ENCODE data around the gene PRSS50.

DNA sequence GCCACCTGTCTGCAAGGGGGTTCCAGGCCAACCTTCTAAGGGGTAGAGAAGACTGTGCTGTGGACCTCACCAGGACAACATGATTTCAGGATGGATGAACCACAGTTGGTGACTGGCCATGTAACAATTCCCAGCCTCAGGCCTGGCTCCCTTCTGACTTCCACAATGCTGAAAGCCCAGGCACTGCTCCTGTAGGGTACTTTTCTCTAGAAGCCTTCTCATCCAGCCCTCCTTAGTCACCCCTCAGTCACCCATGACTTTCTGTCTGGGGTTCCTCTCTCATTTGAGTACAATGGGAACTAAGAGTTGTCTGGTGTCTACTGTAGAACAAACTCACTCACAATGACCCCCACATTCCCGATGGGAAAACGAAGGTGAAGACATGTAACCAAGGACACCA lies 32.8 kb downstream of the PRSS50 start:
- no peak for TF ChIP-seq POLR2A (IDR thresholded peaks at IDR 0.05)
- TF ChIP-seq, protein P1, sequence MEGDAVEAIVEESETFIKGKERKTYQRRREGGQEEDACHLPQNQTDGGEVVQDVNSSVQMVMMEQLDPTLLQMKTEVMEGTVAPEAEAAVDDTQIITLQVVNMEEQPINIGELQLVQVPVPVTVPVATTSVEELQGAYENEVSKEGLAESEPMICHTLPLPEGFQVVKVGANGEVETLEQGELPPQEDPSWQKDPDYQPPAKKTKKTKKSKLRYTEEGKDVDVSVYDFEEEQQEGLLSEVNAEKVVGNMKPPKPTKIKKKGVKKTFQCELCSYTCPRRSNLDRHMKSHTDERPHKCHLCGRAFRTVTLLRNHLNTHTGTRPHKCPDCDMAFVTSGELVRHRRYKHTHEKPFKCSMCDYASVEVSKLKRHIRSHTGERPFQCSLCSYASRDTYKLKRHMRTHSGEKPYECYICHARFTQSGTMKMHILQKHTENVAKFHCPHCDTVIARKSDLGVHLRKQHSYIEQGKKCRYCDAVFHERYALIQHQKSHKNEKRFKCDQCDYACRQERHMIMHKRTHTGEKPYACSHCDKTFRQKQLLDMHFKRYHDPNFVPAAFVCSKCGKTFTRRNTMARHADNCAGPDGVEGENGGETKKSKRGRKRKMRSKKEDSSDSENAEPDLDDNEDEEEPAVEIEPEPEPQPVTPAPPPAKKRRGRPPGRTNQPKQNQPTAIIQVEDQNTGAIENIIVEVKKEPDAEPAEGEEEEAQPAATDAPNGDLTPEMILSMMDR (IDR thresholded peaks at IDR 0.05) = no peak
